Choroid plexus epithelial cell (primary cell): ENCODE results near the gene ZNF91.
"Not testable (repeated sequence)": the region's sequence is repeated elsewhere in the genome, so short reads cannot be mapped to it uniquely, and the experiment has no call there.

Experiments
- DNase-seq: peaks from one replicate; pipeline ENCODE4 v3.0.0-alpha.2; 2010; ENCODE audit warnings: low read depth
- H3K4me3 ChIP-seq: 2 replicates; pipeline ENCODE4 v1.5.1; 2011; ENCODE audit warnings: low read depth, mild to moderate bottlenecking, control low read depth, low read length, moderate library complexity
- CTCF ChIP-seq: conservative IDR thresholded peaks from 2 replicates; pipeline ENCODE4 v1.5.1; 2011; ENCODE audit warnings: low read depth, mild to moderate bottlenecking, control low read depth, inconsistent platforms, low read length, moderate library complexity

ZNF91 gene

GRCh38 chr19:23420824-23421223 lies 25.6 kb upstream of the ZNF91 start:
- H3K4me3 ChIP-seq = no peak overlapping the region
- no peak for DNase-seq
- TF ChIP-seq CTCF = no peak

GRCh38 chr19:23419261-23419660 lies 24.0 kb upstream of the ZNF91 start:
- DNase-seq, H3K4me3 ChIP-seq: not testable (repeated sequence)

DNA sequence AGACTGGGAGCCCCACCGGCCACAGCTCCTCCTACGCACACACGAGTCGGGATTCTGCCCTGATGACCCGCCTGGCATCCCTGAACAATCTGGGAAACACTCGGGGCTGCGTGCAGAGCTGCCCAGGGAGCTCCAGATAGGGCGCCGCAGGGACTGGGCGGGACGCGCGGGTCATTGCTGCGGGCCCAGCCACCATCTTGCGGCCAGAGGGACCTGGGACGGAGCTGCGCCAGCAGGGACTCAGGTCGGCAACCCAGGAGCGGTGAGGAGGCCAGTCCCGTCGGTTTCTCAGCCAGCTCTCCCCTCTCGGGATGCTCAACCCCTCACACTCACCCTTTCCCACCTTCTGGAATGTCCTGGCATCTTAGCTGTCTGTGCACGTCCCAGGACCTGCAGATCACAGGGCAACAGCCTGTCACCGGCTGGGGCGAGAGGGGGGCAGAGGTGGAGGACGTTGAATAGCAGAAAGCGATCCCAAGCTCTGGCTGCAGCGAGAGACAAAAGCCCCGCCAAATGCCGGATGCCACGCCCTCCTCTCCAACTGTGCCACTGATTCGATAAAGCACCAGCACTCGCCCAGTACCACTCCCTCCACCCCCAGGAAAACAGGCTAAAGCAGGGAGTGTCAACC lies 20.4 kb upstream of the ZNF91 start:
- DNase-seq = peak; percentile 35
- peak overlapping the region; percentile 46 for H3K4me3 ChIP-seq

GRCh38 chr19:23415034-23415433 lies 19.8 kb upstream of the ZNF91 start:
- no peak for DNase-seq
- no peak for TF ChIP-seq CTCF
- H3K4me3 ChIP-seq = peak overlapping the region; percentile 46

More for the DNA sequence above, 20.4 kb upstream of the ZNF91 start:
- no peak for TF ChIP-seq CTCF

DNA sequence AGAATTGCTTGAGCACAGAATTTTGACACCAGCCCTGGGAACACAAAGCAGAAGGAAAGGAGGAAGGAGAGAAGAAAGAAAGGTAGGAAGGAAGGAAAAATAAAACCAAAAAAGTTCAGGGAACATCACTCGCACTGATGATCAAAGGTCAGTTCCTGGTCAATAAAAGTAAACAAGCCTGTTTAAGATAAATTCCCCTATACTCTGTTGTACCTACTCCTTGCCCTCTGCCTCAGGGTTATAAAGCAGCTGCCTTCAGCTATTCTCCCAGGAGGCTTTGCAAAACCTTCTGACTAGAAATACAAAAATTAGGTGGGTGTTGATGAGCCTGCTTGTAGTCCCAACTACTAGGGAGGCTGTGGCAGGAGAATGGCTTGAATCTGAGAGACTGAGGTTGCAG lies 14.9 kb upstream of the ZNF91 start:
- no peak overlapping the region for H3K4me3 ChIP-seq
- DNase-seq = no peak
- no peak for TF ChIP-seq CTCF

DNA sequence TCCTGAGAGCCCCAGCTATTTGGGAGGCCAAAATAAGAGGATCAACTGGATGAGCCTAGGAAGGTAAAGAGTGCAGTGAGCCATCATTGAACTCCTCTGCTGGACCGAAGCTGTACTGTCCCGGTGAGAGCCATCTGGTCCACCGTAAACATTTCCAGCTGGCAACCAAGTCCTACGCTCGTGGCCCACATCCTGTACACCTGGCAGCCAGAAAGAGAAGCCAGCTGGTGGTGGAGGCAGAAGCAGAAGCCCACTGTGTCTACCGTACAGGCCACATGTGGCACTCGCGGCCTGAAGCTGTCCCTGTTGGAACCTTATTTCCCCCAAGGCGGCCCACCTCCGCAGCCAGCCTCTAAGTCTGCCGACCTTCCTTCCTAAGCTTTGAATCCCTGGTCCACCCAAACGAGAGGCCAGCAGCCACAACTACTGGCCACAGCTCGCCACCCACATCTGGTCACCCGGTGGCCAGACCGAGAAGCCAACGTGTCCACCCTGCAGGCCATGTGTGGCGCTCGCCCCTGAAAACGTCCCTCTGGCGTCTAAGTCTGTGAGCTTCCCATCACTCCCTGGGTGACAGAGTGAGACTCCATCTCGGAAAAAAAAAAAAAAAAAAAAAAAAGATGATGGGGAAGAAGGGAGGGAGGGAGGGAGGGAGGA lies 14.2 kb upstream of the ZNF91 start:
- no peak for DNase-seq
- H3K4me3 ChIP-seq = no peak overlapping the region
- TF ChIP-seq CTCF = no peak

DNA sequence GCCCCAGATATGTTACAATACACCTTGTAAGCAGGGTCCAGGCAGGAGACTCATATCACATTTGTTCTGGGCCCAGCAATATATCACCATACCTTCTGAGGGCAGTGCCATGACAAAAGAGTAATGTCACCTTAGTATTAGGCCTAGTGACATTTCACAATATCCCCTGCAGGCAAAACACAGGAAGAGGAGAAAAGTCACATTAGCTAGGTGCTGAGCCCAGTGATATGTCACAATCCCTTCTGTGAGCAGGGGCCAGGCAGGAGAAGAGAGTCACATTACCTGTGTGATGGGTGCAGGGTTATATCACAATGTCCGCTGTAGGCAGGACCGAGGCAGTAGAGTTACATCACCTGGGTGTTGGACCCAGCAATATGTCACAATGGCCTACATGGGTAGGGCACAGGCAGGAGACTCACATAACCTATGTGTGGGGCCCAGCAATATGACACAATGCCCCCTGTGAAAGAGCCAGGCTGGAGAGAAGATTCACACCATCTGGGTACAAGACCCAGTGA lies 12.4 kb upstream of the ZNF91 start:
- no peak overlapping the region for H3K4me3 ChIP-seq
- TF ChIP-seq CTCF = no peak
- DNase-seq = no peak
